Measurements from ENCODE around the gene PCSK9. TPM values are rescaled to one million over a fixed set of nuclear protein-coding genes. Genes with fewer than 3 reads are reported as not detected.
A peak's percentile ranks its signal among the peaks of the same experiment; 100 is the strongest.

Gene PCSK9
- total and polyA plus RNA-seq, 2 of the 4 experiments (the other 2 are of a cell fraction), result under 0.01 to 0.17 TPM

GRCh38 chr1:55089683-55090082, 50.3 kb downstream of the PCSK9 start:
- Histone ChIP-seq H2BK120ac (ENCODE audit: low read depth, low read length) (no peak overlapping the region), H3K27me3 (ENCODE audit: control insufficient read depth, insufficient read depth, low read length) (no peaks in the 10 kb centered on the region), H3K4me2 (ENCODE audit: low read depth, low read length) (no peak overlapping the region), H3K9ac (ENCODE audit: low read depth, low read length) (no peak overlapping the region), H2AK5ac (ENCODE audit: low read depth, low read length) (no peak overlapping the region), H3K18ac (ENCODE audit: low read depth, low read length) (no peak overlapping the region), H3K36me3 (ENCODE audit: control insufficient read depth, insufficient read depth, low read length) (peaks cover 43% of the 10 kb centered on the region), H2BK20ac (ENCODE audit: low read depth, low read length) (no peak overlapping the region), H3K56ac (ENCODE audit: extremely low read depth, insufficient read depth, low read length) (no peak overlapping the region), H3K4ac (ENCODE audit: low read depth, low read length) (no peak overlapping the region), H3K4me3 (ENCODE audit: insufficient read depth, low read depth, low read length) (no peak overlapping the region), H3K27ac (ENCODE audit: insufficient read depth, low read length) (no peak overlapping the region), H2BK5ac (ENCODE audit: low read depth, low read length, poor library complexity, severe bottlenecking) (no peak overlapping the region), H3K4me1 (ENCODE audit: control insufficient read depth, insufficient read depth, low read length) (no peaks in the 10 kb centered on the region), H3K23ac (ENCODE audit: low read depth, low read length) (no peak overlapping the region), H3K14ac (replicated peaks; ENCODE audit: low read depth, low read length) (no peak overlapping the region), H3K79me1 (ENCODE audit: low read depth in 1 of 2, low read length in 2 of 2) (no peaks in the 10 kb centered on the region; a peak in 2 of 4 replicates), H2BK15ac (ENCODE audit: low read depth, low read length) (no peak overlapping the region), H4K8ac (ENCODE audit: low read depth in 2 of 2, low read length in 2 of 2) (no peak overlapping the region), H4K91ac (ENCODE audit: insufficient read depth, low read depth, low read length) (no peak overlapping the region), H4K5ac (ENCODE audit: low read depth, low read length) (no peak overlapping the region), H3K9me3 (ENCODE audit: control insufficient read depth, insufficient read depth, low read length) (no peaks in the 10 kb centered on the region), H2AK9ac (replicated peaks; ENCODE audit: low read depth, low read length, poor library complexity) (no peak overlapping the region), H3K9me1 (ENCODE audit: insufficient read depth, low read length) (peaks cover 5% of the 10 kb centered on the region), H4K20me1 (ENCODE audit: insufficient read depth, low read length) (no peaks in the 10 kb centered on the region), H2AFZ (replicated peaks; ENCODE audit: low read length, poor library complexity) (no peak overlapping the region)
- WGBS, 2 experiments (ENCODE audit: extremely low coverage in 2 of 2, insufficient read length in 1 of 2), result no CpG with 5 or more reads among the region's 2 CpGs
- peak; percentile 63 for ATAC-seq (ENCODE audit: low read depth)
- intact Hi-C loops (cut with micrococcal nuclease) (loop anchor here (5.0 kb wide), 1 partner anchor 33 kb away; no protein-coding TSS in a partner anchor), in situ Hi-C loops (cut with MboI; ENCODE audit: low sequenced_read_pairs) (no loop called here), dilution Hi-C loops (cut with HindIII; ENCODE audit: low sequenced_read_pairs, unreplicated experiment) (no loop called here)
- ChIA-PET CTCF (no interaction called here), POLR2A (ENCODE audit: unreplicated experiment) (no interaction called here)
- no peak for TF ChIP-seq CHD1 (IDR thresholded peaks at IDR 0.05; ENCODE audit: low read depth, low read length)
- TF ChIP-seq POLR2A (IDR thresholded peaks at IDR 0.05; ENCODE audit: low read depth, low read length), result no peak
- TF ChIP-seq MAZ (IDR thresholded peaks at IDR 0.05; ENCODE audit: borderline replicate concordance, low read depth, low read length), result no peak
- TF ChIP-seq, protein P1, sequence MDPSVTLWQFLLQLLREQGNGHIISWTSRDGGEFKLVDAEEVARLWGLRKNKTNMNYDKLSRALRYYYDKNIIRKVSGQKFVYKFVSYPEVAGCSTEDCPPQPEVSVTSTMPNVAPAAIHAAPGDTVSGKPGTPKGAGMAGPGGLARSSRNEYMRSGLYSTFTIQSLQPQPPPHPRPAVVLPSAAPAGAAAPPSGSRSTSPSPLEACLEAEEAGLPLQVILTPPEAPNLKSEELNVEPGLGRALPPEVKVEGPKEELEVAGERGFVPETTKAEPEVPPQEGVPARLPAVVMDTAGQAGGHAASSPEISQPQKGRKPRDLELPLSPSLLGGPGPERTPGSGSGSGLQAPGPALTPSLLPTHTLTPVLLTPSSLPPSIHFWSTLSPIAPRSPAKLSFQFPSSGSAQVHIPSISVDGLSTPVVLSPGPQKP (IDR thresholded peaks at IDR 0.05; ENCODE audit: borderline replicate concordance, low read depth, low read length), result no peak
- no peak for TF ChIP-seq FOS (IDR thresholded peaks at IDR 0.05; ENCODE audit: low read depth, low read length)
- TF ChIP-seq SMC3 (IDR thresholded peaks at IDR 0.05; ENCODE audit: low read depth, low read length), result no peak
- TF ChIP-seq MAFK (IDR thresholded peaks at IDR 0.05; ENCODE audit: low read depth, low read length), result no peak
- TF ChIP-seq BHLHE40 (IDR thresholded peaks at IDR 0.05; ENCODE audit: low read depth, low read length), result no peak
- TF ChIP-seq MXI1 (IDR thresholded peaks at IDR 0.05; ENCODE audit: borderline replicate concordance, low read depth, low read length), result no peak
- TF ChIP-seq, protein P2, sequence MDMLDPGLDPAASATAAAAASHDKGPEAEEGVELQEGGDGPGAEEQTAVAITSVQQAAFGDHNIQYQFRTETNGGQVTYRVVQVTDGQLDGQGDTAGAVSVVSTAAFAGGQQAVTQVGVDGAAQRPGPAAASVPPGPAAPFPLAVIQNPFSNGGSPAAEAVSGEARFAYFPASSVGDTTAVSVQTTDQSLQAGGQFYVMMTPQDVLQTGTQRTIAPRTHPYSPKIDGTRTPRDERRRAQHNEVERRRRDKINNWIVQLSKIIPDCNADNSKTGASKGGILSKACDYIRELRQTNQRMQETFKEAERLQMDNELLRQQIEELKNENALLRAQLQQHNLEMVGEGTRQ (IDR thresholded peaks at IDR 0.05; ENCODE audit: low read depth, low read length), result no peak
- no peak for TF ChIP-seq NFE2L2 (IDR thresholded peaks at IDR 0.05; ENCODE audit: low read depth, low read length)
- no peak for TF ChIP-seq RAD21 (IDR thresholded peaks at IDR 0.05; ENCODE audit: low read length)
- no peak for TF ChIP-seq RCOR1 (IDR thresholded peaks at IDR 0.05; ENCODE audit: insufficient replicate concordance, low read length)
- no peak for TF ChIP-seq CTCF (conservative IDR thresholded peaks at IDR 0.05; ENCODE audit: low read depth, low read length)
- TF ChIP-seq RFX5 (IDR thresholded peaks at IDR 0.05; ENCODE audit: low read depth, low read length), result no peak
- TF ChIP-seq CEBPB (IDR thresholded peaks at IDR 0.05; ENCODE audit: low read depth, low read length), result no peak
- DNase-seq, result peak; percentile 35
- BruUV-seq (replicated peaks), result no TSS peak

All from IMR-90 (cell line).